HG03575 (cell line): ENCODE measurements around the gene HSPA1B.
"Not testable (repeated sequence)": the region's sequence is repeated elsewhere in the genome, so short reads cannot be mapped to it uniquely, and the experiment has no call there.

Source experiments
- ATAC-seq: cut with Tn5 transposase; IDR thresholded peaks from one replicate; pipeline ENCODE4 v1.9.1; 2021; ENCODE audit not compliant: unreplicated experiment, insufficient number of reproducible peaks, low FRiP score; ENCODE audit errors: extremely low read depth

The HSPA1B gene

DNA sequence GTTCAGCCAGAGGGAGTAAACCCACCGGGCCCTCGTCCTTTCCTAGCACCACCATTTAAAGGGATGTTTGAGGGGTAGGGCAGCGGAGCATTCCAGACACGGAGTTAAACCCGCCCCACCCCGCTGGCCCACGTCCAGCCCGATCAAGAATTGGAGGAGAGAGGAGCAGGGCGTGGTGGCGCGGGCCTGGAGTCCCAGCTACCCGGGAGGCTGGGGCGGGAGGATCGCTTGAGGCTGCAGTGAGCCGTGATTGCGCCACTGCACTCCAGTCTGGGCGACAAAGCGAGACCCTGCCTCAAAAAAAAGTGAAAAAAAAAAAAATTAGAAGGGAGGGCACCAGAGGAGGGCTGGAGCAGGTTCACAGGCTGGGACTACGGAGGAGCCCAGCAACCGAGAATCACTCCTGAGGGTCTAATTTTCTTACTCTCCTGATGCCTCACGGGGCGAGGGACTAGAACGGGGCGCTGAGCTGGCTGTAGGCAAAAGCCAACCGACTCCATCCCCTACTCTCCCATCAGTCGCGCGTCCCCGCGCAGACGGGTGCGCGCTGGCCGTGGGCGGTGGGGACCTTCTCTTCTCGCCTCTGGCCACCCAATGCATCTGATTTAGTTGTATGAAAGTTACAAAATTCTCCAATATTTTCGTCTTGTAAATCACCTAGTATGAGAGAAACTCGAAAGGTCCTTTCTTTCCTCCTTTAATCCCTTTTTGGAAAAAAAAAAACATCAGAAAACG lies 6.1 kb upstream of the HSPA1B start:
- no peak for ATAC-seq

DNA sequence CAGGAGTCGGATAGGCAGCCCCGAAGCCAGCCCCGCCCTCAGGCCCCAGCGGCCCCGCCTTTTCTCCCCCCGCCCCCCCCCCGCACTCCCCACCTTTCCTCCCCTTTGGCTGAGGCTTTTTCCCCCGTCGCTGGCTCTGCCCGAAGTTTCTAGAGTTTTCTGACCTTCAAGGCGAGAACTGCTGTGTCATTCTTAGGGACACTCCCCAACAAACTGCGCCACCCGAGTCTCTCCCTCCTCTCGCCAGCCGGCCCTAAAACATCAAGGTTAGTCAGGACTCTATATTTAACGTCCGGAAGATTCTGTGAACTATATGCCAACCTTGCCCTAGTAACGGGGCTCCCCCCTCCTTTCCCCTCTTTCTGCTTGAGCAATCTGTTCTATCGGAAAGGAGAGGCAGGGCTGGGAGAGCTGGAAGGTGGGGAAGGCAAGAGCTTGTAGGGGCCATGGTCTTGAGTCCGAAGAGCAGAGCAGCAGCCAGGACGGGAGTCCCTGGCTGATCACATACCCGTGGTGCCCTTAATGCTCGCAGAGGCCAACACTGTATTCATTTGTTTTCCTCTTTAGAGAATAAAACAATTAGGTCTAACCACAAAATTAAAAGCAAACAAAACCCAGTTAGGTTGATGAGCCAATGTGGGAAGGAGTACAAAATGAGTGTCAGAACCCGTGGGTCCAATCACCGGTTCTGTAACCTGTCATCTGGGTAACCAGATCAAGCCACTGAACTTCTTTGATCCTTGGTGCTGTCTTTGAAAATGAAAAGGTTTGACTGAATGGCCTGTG lies 5.3 kb upstream of the HSPA1B start:
- no peak for ATAC-seq

- not testable (repeated sequence) for ATAC-seq
These were observed 3.8 kb upstream of the HSPA1B start for GRCh38 chr6:31823592-31824196.

- no peak for ATAC-seq
These were observed 2.0 kb upstream of the HSPA1B start for GRCh38 chr6:31825553-31825952.

DNA sequence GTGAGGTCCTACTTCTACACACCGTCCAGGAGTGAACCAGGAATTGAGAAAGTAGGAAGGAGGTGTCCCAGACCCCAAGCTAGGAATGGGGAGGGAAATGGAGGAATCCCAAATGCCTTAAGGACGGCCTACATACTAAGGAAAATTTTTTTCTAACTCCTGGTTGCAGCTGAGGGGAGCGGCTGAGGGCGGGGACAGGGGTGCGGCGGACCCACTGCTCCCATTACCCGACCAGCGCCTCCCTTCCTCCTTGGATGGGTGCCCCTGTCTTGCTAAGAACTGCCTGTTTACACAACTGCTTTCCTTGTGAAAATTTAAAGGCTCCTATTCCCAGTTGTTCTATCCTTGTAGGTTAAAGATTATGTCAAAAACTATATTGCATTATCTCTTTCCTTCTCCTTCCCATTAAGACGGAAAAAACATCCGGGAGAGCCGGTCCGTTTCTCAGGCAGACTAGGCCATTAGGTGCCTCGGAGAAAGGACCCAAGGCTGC lies 699 bp upstream of the HSPA1B start:
- no peak for ATAC-seq

- no peak for ATAC-seq
These were observed 2.2 kb downstream of the HSPA1B start for GRCh38 chr6:31829633-31830283.

DNA sequence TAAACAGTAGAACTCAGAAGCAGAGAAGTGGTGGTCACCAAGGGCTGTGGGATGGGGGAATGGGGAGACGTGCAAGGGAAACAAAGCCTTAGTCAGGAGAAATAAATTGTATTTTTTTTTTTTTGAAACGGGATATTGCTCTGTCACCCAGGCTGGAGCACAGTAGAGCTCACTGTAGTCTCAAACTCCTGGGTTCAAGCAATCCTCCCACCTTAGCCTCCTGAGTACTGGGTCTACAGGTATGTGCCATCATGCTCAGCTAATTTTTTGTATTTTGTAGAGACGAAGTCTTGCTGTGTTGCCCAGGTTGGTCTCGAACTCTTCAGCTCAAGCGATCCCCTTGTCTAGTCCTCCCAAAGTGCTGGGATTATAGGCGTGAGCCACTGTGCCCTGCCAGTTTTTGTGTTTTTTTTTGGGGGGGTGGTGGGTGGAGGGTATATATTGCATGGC lies 3.4 kb downstream of the HSPA1B start:
- ATAC-seq, result no peak

- no peak for ATAC-seq
These were observed 4.0 kb downstream of the HSPA1B start for GRCh38 chr6:31831350-31832215.

GRCh38 chr6:31834367-31835250 lies 7.1 kb downstream of the HSPA1B start:
- ATAC-seq, result no peak

DNA sequence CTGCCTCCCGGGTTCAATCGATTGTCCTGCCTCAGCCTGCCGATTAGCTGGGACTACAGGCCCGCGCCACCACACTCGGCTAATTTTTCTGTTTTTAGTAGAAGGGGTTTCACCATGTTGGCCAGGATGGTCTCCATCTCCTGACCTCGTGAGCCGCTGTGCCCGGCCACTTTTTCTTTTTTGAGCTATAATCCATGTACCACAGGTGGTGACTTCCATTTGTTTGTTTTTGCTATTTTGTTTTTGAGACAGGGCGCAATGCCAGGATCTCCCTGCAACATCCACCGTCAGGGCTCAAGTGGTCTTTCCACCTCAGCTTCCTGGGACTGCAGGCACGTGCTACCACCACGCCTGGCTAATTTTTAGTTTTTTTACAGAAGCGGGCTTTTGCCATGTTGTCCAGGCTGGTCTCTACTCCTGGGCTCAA lies 8.5 kb downstream of the HSPA1B start:
- ATAC-seq, result no peak

DNA sequence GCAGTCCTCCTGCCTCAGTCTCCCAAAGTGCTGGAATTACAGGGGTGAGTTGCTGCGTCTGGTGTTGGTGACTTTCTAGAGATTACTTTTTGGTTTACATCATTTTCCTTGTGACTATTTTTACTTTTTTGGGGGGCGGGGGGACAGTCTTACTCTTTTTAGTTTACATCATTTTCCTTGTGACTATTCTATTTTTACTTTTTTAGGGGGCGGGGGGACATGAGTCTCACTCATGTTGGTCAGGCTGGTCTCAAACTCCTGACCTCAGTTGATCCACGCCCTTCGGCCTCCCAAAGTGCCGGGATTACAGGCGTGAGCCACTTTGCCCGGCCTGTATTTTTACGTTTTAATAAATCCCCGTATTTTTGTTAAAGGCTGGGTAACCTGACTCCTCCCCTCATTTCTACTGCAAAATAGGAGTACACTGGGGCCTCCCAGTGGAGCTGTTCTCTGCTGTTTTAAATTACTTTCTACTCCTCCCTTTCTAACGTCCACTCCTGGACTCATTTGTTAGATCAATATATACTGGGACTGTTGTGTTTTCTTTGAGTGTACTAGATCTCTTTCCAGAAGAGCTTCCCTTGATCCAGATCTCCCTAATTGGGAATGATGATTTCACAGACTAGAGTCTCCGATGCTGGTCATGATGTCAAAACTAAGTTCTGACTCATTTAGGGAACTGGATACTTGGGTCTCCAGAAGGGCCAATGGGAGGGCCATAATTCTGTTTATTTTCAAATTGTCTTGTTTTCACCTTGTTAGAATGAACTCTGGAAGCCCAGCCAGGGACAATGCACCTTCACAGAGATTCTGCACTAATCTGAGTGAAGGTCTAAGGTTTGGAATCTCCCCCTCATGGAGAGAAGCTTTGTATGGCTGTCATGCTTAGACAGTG lies 9.2 kb downstream of the HSPA1B start:
- no peak for ATAC-seq

GRCh38 chr6:31837369-31838113 lies 10.0 kb downstream of the HSPA1B start:
- ATAC-seq, result no peak

DNA sequence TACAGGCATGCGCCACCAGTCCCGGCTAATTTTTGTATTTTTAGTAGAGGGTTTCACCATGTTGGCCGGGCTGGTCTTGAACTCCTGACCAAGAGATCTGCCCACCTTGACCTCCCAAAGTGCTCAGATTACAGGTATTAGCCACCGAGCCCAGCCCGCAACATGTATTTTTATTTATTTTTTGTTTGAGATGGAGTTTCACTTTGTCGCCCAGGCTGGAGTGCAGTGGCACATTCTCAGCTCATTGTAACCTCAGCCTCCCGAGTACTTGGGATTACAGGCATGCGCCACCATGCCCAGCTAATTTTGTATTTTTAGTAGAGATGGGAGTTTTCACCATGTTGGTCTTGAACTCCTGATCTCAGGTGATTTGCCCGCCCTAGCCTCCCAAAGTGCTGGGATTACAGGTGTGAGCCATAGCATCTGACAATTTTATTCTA lies 10.6 kb downstream of the HSPA1B start:
- not testable (repeated sequence) for ATAC-seq

GRCh38 chr6:31838968-31839367 lies 11.4 kb downstream of the HSPA1B start:
- no peak for ATAC-seq

DNA sequence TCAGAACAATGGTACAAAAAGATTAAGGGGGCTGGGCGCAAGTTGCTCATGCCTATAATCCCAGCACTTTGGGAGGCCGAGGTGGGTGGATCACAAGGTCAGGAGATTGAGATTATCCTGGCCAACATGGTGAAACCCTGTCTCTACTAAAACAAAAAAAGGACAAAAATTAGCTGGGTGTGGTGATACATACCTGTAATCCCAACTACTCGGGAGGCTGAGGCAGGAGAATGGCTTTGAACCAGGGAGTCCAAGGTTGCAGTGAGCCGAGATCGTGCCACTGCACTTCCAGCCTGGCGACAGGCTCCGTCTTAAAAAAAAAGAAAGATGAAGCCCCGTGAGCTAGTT lies 12.2 kb downstream of the HSPA1B start:
- ATAC-seq, result not testable (repeated sequence)

GRCh38 chr6:31842053-31842452 lies 14.5 kb downstream of the HSPA1B start:
- ATAC-seq, result no peak
